Stimulated activated naive CD8-positive, alpha-beta T cell treated with anti-CD3 and anti-CD28 coated beads, Interleukin-15, Interleukin-2, amounts not matched to agents 100 ng/mL and 50 ng/mL, for 24 hours (primary cell): ENCODE results near the gene PDGFRB.

Experiments
- H3K27ac Mint-ChIP-seq: one replicate; pipeline ENCODE4 v1.8.0; 2021; ENCODE audit warnings: mild to moderate bottlenecking, mixed read lengths
- H3K27me3 Mint-ChIP-seq: one replicate; pipeline ENCODE4 v1.8.0; 2021; ENCODE audit warnings: mixed read lengths
- H3K36me3 Mint-ChIP-seq: one replicate; pipeline ENCODE4 v1.8.0; 2021; ENCODE audit warnings: low read depth, mixed read lengths
- H3K4me1 Mint-ChIP-seq: one replicate; pipeline ENCODE4 v1.8.0; 2021; ENCODE audit warnings: low read depth, mixed read lengths
- H3K4me3 Mint-ChIP-seq: one replicate; pipeline ENCODE4 v1.8.0; 2021; ENCODE audit warnings: mild to moderate bottlenecking, mixed read lengths
- H3K9me3 Mint-ChIP-seq: one replicate; pipeline ENCODE4 v1.8.0; 2021; ENCODE audit warnings: mixed read lengths

The PDGFRB gene

DNA sequence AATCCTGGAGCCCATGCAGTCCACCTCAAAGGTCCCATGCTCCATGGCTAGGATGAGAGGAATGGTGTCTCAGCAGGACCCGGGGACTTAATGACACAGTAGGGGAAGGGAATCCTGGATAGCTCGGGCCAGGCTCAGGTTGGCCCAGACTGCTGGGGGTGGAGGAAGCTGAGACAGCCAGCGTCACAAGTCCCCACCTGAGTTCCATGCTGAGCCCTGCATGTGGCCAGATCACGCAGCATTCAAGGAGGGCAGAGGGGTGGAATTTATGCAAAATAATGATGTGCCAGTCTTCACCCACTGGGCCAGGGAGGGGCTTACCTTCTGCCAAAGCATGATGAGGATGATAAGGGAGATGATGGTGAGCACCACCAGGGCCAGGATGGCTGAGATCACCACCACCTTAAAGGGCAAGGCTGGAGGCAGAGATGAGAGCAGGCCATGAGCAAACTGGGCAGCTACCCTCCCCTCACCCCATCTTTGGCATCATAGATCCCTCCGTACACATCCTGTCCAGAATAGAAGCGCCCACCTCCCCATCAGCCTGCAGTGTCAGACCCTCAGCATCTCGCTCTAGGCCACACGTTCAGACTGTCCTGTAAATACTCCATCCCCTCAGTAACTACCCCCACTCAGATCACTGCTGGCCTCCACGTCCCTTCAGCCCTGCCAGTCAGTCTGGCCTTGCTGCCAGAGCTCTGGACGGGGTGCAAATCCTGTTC lies 29.3 kb downstream of the PDGFRB start:
- no peak overlapping the region for H3K27ac Mint-ChIP-seq
- no peaks in the 10 kb centered on the region for H3K36me3 Mint-ChIP-seq
- no peaks in the 10 kb centered on the region for H3K4me1 Mint-ChIP-seq
- H3K4me3 Mint-ChIP-seq, result no peak overlapping the region
- no peaks in the 10 kb centered on the region for H3K9me3 Mint-ChIP-seq
- H3K27me3 Mint-ChIP-seq, result no peaks in the 10 kb centered on the region

GRCh38 chr5:150125334-150125733 lies 30.3 kb downstream of the PDGFRB start:
- Mint-ChIP-seq H3K9me3 (no peaks in the 10 kb centered on the region), H3K4me1 (no peaks in the 10 kb centered on the region), H3K36me3 (no peaks in the 10 kb centered on the region), H3K27me3 (no peaks in the 10 kb centered on the region), H3K27ac (no peak overlapping the region), H3K4me3 (no peak overlapping the region)

GRCh38 chr5:150124596-150124995 lies 31.0 kb downstream of the PDGFRB start:
- Mint-ChIP-seq H3K27ac (no peak overlapping the region), H3K4me1 (no peaks in the 10 kb centered on the region), H3K36me3 (no peaks in the 10 kb centered on the region), H3K27me3 (no peaks in the 10 kb centered on the region), H3K4me3 (no peak overlapping the region), H3K9me3 (no peaks in the 10 kb centered on the region)

GRCh38 chr5:150124111-150124557 lies 31.5 kb downstream of the PDGFRB start:
- no peaks in the 10 kb centered on the region for H3K4me1 Mint-ChIP-seq

DNA sequence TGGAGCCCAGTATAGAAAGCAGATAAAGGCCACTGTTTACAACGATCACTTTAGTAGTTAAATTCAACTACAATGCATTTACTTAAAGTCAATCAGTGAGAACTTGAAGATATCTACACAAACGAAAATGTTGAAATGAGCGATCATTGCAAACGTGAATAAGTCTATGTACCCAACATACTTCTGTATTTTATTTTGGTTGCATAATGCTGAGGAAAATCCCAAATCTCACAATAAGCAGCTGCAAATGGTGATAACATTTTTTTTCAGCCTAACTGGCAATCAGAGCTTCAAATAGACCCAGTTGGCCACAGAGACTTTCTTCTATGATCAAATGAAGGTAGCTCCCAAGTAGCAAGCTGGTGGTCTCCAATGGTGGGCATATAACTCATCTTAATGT lies 32.1 kb downstream of the PDGFRB start:
- Mint-ChIP-seq H3K36me3 (no peaks in the 10 kb centered on the region), H3K9me3 (no peaks in the 10 kb centered on the region), H3K4me3 (no peak overlapping the region), H3K27me3 (no peaks in the 10 kb centered on the region), H3K27ac (no peak overlapping the region), H3K4me1 (no peaks in the 10 kb centered on the region)

More at GRCh38 chr5:150124111-150124557, 31.5 kb downstream of the PDGFRB start:
- H3K36me3 Mint-ChIP-seq, result no peaks in the 10 kb centered on the region
- no peak overlapping the region for H3K4me3 Mint-ChIP-seq
- no peaks in the 10 kb centered on the region for H3K27me3 Mint-ChIP-seq
- H3K27ac Mint-ChIP-seq, result no peak overlapping the region
- no peaks in the 10 kb centered on the region for H3K9me3 Mint-ChIP-seq

DNA sequence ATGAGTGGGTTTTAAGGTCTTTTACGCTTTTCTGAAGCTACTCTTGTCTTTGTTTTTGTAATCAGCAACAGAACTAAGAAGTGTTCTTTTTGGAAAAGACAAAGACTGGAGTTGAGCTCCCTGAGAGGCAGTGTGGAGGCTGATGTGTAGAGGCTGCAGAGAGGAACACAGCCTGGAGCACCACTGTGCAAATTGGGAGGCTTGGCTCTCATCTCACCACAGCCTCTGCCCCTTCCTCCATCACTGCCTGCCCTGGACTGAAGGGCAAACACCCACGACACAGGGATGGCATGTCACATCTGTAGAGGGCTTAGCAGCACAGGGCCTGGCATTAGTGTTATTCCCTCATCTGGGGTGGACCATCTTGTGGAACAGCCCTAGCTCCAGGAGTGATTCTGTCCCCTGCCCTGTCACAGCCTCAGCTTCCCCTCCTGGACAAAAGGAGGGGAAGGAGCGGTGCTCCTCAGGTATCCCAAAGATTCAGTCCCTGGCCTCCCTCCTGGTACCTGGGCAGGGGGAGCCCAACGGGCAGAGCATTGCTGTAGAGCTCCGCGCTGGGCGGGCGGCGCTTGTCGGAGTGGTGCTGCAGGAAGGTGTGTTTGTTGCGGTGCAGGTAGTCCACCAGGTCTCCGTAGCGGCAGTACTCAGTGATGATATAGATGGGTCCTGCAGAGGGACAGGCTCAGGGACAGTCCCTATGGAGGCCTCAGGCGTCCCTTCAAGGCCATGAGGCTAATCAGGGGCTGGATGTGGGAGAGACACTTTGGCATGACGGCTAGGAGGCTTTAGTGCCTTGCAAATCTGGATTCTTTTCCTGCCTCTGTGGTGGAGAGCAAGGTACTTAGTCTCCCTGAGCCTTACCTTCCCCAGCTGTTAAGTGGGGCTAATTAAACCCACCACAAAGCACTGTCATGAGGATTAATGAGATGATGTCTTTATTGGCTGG lies 32.8 kb downstream of the PDGFRB start:
- Mint-ChIP-seq H3K27me3 (no peaks in the 10 kb centered on the region), H3K4me3 (no peak overlapping the region), H3K9me3 (no peaks in the 10 kb centered on the region), H3K27ac (no peak overlapping the region), H3K4me1 (no peaks in the 10 kb centered on the region), H3K36me3 (no peaks in the 10 kb centered on the region)

DNA sequence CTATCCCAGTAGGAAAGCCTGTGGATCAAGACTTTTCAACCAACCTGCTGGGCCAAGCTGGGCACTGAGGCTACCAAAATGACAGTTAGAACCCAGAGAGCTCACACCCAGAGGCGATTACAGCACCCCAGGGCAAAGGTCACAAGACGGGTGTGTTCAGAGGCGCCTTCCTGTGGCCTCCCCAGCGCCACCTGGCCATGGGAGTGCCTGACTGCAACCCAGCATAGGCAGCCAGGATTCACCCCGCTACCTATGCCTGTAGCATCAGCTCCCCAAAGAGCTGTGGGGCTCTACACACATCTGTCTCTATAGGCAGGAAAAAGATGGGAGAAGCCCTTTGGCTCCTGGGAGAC lies 33.5 kb downstream of the PDGFRB start:
- H3K4me1 Mint-ChIP-seq, result no peaks in the 10 kb centered on the region
- H3K36me3 Mint-ChIP-seq, result no peaks in the 10 kb centered on the region
- peak overlapping the region; percentile 12 for H3K27ac Mint-ChIP-seq
- H3K27me3 Mint-ChIP-seq, result no peaks in the 10 kb centered on the region
- no peaks in the 10 kb centered on the region for H3K9me3 Mint-ChIP-seq
- H3K4me3 Mint-ChIP-seq, result no peak overlapping the region

DNA sequence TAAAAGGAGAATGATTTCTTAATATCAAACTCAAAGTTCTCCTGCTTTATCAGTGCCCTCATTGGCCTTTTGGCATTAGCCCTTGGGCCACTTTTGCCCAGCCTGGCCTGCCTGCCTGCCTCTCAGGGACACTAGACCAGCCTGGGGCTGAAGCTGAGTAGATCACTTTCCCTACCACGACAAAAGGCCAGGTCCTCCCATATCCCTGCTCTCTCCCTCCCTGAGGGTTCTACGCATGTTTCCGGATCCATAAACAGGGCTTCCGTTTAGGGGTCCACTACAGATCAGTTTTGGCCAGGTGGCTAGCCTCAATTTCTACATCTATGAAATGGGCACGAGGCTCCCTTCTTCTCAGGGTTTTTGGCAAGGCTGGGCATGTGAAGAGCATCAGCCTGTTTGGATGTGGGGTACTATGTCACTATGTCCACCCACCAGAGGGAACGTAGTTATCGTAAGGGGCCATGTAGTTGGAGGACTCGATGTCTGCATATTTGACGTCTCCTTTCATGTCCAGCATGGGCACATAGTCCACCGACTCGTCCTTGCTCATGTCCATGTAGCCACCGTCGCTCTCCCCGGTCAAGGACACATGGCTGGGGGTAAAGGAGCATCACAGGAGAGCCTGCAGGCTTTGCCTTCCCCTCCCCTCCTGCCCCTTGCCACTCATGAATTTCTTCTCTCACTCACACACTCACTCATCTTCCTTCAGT lies 34.0 kb downstream of the PDGFRB start:
- Mint-ChIP-seq H3K4me1 (no peaks in the 10 kb centered on the region), H3K4me3 (no peak overlapping the region), H3K36me3 (no peaks in the 10 kb centered on the region), H3K27ac (peak overlapping the region; percentile 12), H3K27me3 (no peaks in the 10 kb centered on the region), H3K9me3 (no peaks in the 10 kb centered on the region)

DNA sequence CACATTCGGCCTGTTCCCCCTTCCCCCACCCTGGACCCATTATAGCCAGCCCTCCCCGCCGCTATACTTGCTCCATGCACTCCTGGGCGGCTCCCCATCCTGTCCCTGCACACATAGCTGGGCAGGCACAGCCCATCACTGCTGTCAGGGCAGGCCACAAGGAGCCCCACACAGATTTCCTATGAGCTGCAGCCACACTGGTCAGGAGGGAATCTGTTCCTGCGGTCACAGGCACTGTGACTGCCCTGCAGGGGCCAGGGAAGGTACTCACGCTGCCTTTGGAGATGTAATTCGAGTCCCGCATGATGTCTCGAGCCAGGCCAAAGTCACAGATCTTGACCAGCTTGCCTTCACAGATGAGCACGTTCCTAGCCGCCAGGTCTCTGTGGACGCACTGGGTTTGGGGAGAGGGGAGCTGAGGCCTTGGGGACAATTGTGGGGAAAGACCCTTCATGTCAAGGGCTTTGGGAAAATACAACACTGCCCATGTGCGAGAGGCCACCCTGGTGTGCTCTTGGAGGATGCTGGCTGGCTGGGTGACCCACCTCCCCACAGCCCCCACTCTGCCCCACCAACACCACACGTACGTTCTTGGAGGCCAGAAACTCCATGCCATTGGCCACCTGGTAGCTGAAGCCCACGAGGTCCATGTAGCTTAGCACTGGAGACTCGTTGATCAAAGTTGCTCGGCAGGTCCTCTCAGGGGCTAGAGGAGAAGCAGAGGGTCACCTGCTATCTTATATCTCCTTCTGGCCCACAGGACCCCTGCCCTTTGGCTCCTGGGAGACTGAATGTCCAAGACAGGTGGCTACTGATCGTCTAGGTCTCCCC lies 34.8 kb downstream of the PDGFRB start:
- no peak overlapping the region for H3K4me3 Mint-ChIP-seq
- H3K4me1 Mint-ChIP-seq, result no peaks in the 10 kb centered on the region
- no peaks in the 10 kb centered on the region for H3K27me3 Mint-ChIP-seq
- H3K27ac Mint-ChIP-seq, result no peak overlapping the region
- no peaks in the 10 kb centered on the region for H3K36me3 Mint-ChIP-seq
- H3K9me3 Mint-ChIP-seq, result no peaks in the 10 kb centered on the region

GRCh38 chr5:150120062-150120441 lies 35.6 kb downstream of the PDGFRB start:
- Mint-ChIP-seq H3K27ac (no peak overlapping the region), H3K27me3 (no peaks in the 10 kb centered on the region), H3K9me3 (no peaks in the 10 kb centered on the region), H3K4me1 (no peaks in the 10 kb centered on the region), H3K4me3 (no peak overlapping the region), H3K36me3 (no peaks in the 10 kb centered on the region)

DNA sequence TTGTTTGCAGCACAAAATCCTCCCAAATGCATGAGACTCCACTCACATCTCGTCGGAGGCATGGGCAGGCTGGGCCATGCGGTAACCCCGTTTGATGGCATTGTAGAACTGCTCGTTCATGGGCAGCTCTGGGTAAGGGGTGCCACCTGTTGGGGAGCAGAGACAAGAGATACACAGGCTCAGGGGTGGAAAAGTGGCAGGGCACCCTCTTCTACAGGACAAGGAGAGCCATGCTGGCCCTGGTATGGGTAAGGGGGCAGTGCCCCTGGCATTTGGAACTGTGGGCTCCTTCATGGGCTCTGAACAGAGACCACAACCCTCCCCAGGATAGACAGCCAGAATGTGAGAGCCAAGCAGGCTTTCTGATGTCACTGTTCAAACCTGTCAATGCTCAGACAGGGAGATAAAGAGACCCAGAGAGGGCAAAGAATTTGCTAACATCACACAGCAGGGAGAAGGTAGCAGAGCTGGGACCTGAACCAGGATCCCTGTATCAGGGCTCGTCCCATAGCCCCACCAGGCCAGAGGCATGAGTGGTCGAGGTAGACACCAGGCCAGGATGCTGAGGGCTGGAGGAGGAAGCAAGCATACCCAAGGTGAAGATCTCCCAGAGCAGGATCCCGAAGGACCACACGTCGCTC lies 36.1 kb downstream of the PDGFRB start:
- Mint-ChIP-seq H3K36me3 (no peaks in the 10 kb centered on the region), H3K27me3 (no peaks in the 10 kb centered on the region)

DNA sequence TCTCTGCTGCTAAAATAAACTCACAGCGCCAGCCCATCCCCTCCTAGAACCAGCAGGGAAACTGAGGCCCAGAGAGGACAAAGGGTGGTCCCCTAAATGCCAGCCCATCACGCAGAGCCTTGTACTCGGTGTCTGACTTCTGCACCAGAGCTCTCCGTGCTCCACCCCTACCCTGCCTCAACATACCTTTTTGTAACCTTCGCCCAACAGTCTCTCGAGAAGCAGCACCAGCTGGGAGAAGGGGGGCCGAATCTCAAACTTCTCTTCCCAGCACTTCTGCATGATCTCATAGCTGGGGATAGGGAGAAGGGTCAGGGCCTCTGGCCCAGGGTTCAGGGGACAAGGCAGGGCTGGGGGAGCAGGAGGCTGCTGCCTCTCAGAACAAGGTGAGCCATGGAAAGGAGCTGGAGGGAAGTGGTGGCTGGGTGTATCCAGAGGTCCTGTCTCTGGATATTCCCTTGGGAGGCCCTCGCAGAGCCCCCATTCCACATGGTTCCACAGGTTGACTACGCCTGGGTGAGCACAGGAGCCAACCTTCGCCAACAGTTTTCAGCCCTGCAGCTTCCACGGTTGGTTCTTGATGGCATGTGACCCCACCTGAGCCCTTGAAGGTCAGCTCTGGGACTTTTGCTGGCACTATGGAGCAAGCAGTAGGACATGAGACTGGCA lies 37.0 kb downstream of the PDGFRB start:
- Mint-ChIP-seq H3K9me3 (no peaks in the 10 kb centered on the region), H3K4me3 (no peak overlapping the region), H3K27ac (no peak overlapping the region), H3K27me3 (no peaks in the 10 kb centered on the region), H3K4me1 (no peaks in the 10 kb centered on the region), H3K36me3 (no peaks in the 10 kb centered on the region)

More for the DNA sequence above, 36.1 kb downstream of the PDGFRB start:
- no peaks in the 10 kb centered on the region for H3K9me3 Mint-ChIP-seq
- H3K4me3 Mint-ChIP-seq, result no peak overlapping the region
- no peaks in the 10 kb centered on the region for H3K4me1 Mint-ChIP-seq
- H3K27ac Mint-ChIP-seq, result no peak overlapping the region

GRCh38 chr5:150117945-150118560 lies 37.6 kb downstream of the PDGFRB start:
- Mint-ChIP-seq H3K27me3 (no peaks in the 10 kb centered on the region), H3K4me3 (no peak overlapping the region), H3K27ac (no peak overlapping the region), H3K36me3 (no peaks in the 10 kb centered on the region), H3K9me3 (no peaks in the 10 kb centered on the region), H3K4me1 (no peaks in the 10 kb centered on the region)
